Esophagus squamous epithelium (tissue), 4 donors: ENCODE data around the gene ACTR5.
"Not testable (repeated sequence)": the region's sequence is repeated elsewhere in the genome, so short reads cannot be mapped to it uniquely, and the experiment has no call there.

ENCODE experiments used
- POLR2A ChIP-seq, 4 donors: fragments of 450-650 bp; IDR thresholded peaks; one replicate each; pipeline ENCODE4 v1.6.1; 2017; ENCODE audit warnings: antibody characterized with exemption in 4 of 4, mild to moderate bottlenecking in 4 of 4, moderate library complexity in 3 of 4
- TF ChIP-seq, protein P1 (sequence below), 6 experiments: fragments of 450-650 bp in 4 of 6; fragments of 200-600 bp in 2 of 6; sonication (generic) in 2 of 6; IDR thresholded peaks; one replicate each; pipeline ENCODE4 v1.5.1; 2016 to 2019; ENCODE audit warnings: antibody characterized with exemption in 6 of 6, mild to moderate bottlenecking in 4 of 6, moderate library complexity in 4 of 6

DNA sequence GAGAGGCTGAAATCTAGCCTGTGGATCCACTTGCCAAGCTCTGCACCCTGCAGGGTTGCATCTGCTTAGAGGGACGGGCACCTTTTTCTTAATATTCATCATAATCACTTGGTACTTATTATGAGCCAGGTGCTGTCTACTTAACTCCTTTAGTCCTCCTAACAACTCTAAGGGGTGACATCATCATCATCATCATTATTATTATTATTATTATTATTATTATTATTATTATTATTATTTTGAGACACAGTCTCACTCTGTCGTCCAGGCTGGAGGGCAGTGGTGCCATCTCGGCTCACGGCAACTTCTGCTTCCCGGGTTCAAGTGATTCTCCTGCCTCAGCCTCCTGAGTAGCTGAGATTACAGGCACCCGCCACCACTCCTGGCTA lies 65.3 kb downstream of the ACTR5 start:
- TF ChIP-seq, protein P1, sequence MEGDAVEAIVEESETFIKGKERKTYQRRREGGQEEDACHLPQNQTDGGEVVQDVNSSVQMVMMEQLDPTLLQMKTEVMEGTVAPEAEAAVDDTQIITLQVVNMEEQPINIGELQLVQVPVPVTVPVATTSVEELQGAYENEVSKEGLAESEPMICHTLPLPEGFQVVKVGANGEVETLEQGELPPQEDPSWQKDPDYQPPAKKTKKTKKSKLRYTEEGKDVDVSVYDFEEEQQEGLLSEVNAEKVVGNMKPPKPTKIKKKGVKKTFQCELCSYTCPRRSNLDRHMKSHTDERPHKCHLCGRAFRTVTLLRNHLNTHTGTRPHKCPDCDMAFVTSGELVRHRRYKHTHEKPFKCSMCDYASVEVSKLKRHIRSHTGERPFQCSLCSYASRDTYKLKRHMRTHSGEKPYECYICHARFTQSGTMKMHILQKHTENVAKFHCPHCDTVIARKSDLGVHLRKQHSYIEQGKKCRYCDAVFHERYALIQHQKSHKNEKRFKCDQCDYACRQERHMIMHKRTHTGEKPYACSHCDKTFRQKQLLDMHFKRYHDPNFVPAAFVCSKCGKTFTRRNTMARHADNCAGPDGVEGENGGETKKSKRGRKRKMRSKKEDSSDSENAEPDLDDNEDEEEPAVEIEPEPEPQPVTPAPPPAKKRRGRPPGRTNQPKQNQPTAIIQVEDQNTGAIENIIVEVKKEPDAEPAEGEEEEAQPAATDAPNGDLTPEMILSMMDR (IDR thresholded peaks at IDR 0.05) = not testable (repeated sequence)
- TF ChIP-seq POLR2A (IDR thresholded peaks at IDR 0.05) = not testable (repeated sequence)
